Activated naive CD4-positive, alpha-beta T cell treated with Interleukin-2 at 50 U/mL for 16 hours (primary cell): Measurements from ENCODE around the gene SLC16A12.
"Not testable (repeated sequence)": the region's sequence is repeated elsewhere in the genome, so short reads cannot be mapped to it uniquely, and the experiment has no call there.

ENCODE experiments used
- DNase-seq: peaks from one replicate; pipeline ENCODE4 v3.0.0-alpha.2; 2020

SLC16A12 gene

GRCh38 chr10:89547853-89548513 is 12.6 kb upstream of the SLC16A12 start:
- DNase-seq, result no peak

GRCh38 chr10:89546651-89547050 is 11.3 kb upstream of the SLC16A12 start:
- DNase-seq, result not testable (repeated sequence)

- no peak for DNase-seq
Measured at GRCh38 chr10:89543841-89544240, 8.4 kb upstream of the SLC16A12 start.

- DNase-seq, result no peak
Measured at GRCh38 chr10:89540420-89540949, 5.1 kb upstream of the SLC16A12 start.

GRCh38 chr10:89537364-89537763 is 2.0 kb upstream of the SLC16A12 start:
- no peak for DNase-seq

GRCh38 chr10:89536013-89536354 is 590 bp upstream of the SLC16A12 start:
- no peak for DNase-seq

- no peak for DNase-seq
Measured at GRCh38 chr10:89534826-89535166, 598 bp downstream of the SLC16A12 start.

GRCh38 chr10:89532476-89532875 is 2.9 kb downstream of the SLC16A12 start:
- DNase-seq, result no peak

GRCh38 chr10:89531359-89531758 is 4.0 kb downstream of the SLC16A12 start:
- DNase-seq, result no peak

- DNase-seq, result not testable (repeated sequence)
Measured at GRCh38 chr10:89529711-89530110, 5.7 kb downstream of the SLC16A12 start.

GRCh38 chr10:89526358-89526757 is 9.0 kb downstream of the SLC16A12 start:
- no peak for DNase-seq

- DNase-seq, result no peak
Measured at GRCh38 chr10:89525556-89525955, 9.8 kb downstream of the SLC16A12 start.

GRCh38 chr10:89524279-89524678 is 11.1 kb downstream of the SLC16A12 start:
- no peak for DNase-seq

GRCh38 chr10:89523274-89523673 is 12.1 kb downstream of the SLC16A12 start:
- DNase-seq, result no peak

- DNase-seq, result no peak
Measured at GRCh38 chr10:89522463-89522862, 12.9 kb downstream of the SLC16A12 start.

- no peak for DNase-seq
Measured at GRCh38 chr10:89521368-89521767, 14.0 kb downstream of the SLC16A12 start.

GRCh38 chr10:89520706-89521105 is 14.7 kb downstream of the SLC16A12 start:
- no peak for DNase-seq

GRCh38 chr10:89518876-89519842 is 16.2 kb downstream of the SLC16A12 start:
- DNase-seq, result no peak

- DNase-seq, result no peak
Measured at GRCh38 chr10:89518108-89518507, 17.3 kb downstream of the SLC16A12 start.

- DNase-seq, result no peak
Measured at GRCh38 chr10:89516149-89516832, 19.1 kb downstream of the SLC16A12 start.

- no peak for DNase-seq
Measured at GRCh38 chr10:89515031-89515841, 20.2 kb downstream of the SLC16A12 start.

- DNase-seq, result no peak
Measured at GRCh38 chr10:89513206-89513605, 22.2 kb downstream of the SLC16A12 start.
